LNCAP (cell line): ENCODE data around the gene SSH3.

Experiments used
- CTCF ChIP-seq: fragments of 450-650 bp; IDR thresholded peaks from 2 replicates; pipeline ENCODE4 v1.5.1; 2017; ENCODE audit warnings: mild to moderate bottlenecking

The SSH3 gene

GRCh38 chr11:67276781-67277230 is 26.5 kb upstream of the SSH3 start:
- no peak for TF ChIP-seq CTCF

GRCh38 chr11:67277231-67277961 is 25.9 kb upstream of the SSH3 start:
- TF ChIP-seq CTCF: no peak

- TF ChIP-seq CTCF: no peak
Measured at GRCh38 chr11:67278135-67278938, 25.0 kb upstream of the SSH3 start.

- no peak for TF ChIP-seq CTCF
Measured at GRCh38 chr11:67278939-67279588, 24.3 kb upstream of the SSH3 start.

- no peak for TF ChIP-seq CTCF
Measured at GRCh38 chr11:67279589-67280340, 23.6 kb upstream of the SSH3 start.

GRCh38 chr11:67280341-67280787 is 23.0 kb upstream of the SSH3 start:
- no peak for TF ChIP-seq CTCF
